ENCODE measurements around the gene POLR2I. TPM values are rescaled to one million over a fixed set of nuclear protein-coding genes. Genes with fewer than 3 reads are reported as not detected.

The POLR2I gene
- total RNA-seq, 1 donor from 2014 or later, result 58.5 TPM

DNA sequence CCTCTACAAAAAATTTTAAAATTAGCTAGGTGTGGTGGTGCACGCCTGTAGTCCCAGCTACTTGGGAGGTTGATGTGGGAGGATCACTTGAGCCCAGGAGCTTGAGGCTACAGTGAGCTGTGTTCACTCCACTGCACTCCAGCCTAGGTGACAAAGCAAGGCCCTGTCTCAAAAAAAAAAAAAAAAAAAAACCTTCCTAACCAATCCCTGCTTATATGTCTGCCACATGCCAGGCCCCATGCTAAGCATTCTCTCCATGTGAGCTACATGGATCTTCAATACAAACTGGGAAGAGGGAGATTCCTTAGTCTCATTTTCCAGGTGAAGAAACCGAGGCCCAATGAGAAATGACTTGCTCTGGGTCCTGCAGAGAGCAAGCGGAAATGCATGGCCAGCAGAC is 6.0 kb downstream of the POLR2I start:
- no peaks in the 10 kb centered on the region for H3K36me3 ChIP-seq (ENCODE audit: control insufficient read depth, insufficient read depth, low read length)
- no peaks in the 10 kb centered on the region for H3K27me3 ChIP-seq (ENCODE audit: control insufficient read depth, insufficient read depth, low read length)
- DNase-seq (ENCODE audit: low read depth), result no peak
- no peak overlapping the region for H3K4me3 ChIP-seq (ENCODE audit: low read depth, low read length)
- TF ChIP-seq, protein P1, sequence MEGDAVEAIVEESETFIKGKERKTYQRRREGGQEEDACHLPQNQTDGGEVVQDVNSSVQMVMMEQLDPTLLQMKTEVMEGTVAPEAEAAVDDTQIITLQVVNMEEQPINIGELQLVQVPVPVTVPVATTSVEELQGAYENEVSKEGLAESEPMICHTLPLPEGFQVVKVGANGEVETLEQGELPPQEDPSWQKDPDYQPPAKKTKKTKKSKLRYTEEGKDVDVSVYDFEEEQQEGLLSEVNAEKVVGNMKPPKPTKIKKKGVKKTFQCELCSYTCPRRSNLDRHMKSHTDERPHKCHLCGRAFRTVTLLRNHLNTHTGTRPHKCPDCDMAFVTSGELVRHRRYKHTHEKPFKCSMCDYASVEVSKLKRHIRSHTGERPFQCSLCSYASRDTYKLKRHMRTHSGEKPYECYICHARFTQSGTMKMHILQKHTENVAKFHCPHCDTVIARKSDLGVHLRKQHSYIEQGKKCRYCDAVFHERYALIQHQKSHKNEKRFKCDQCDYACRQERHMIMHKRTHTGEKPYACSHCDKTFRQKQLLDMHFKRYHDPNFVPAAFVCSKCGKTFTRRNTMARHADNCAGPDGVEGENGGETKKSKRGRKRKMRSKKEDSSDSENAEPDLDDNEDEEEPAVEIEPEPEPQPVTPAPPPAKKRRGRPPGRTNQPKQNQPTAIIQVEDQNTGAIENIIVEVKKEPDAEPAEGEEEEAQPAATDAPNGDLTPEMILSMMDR (IDR thresholded peaks at IDR 0.05; ENCODE audit: insufficient read depth, low read length, poor library complexity, severe bottlenecking), result no peak

- H3K36me3 ChIP-seq (ENCODE audit: control insufficient read depth, insufficient read depth, low read length), result no peaks in the 10 kb centered on the region
- TF ChIP-seq, protein P1 (IDR thresholded peaks at IDR 0.05; ENCODE audit: insufficient read depth, low read length, poor library complexity, severe bottlenecking), result no peak
- no peak for DNase-seq (ENCODE audit: low read depth)
- no peaks in the 10 kb centered on the region for H3K27me3 ChIP-seq (ENCODE audit: control insufficient read depth, insufficient read depth, low read length)
- no peak overlapping the region for H3K4me3 ChIP-seq (ENCODE audit: low read depth, low read length)
Observed at GRCh38 chr19:36106991-36107390, 7.7 kb downstream of the POLR2I start.

GRCh38 chr19:36106441-36106840 is 8.2 kb downstream of the POLR2I start:
- no peaks in the 10 kb centered on the region for H3K36me3 ChIP-seq (ENCODE audit: control insufficient read depth, insufficient read depth, low read length)
- TF ChIP-seq, protein P1 (IDR thresholded peaks at IDR 0.05; ENCODE audit: insufficient read depth, low read length, poor library complexity, severe bottlenecking), result no peak
- no peak for DNase-seq (ENCODE audit: low read depth)
- H3K27me3 ChIP-seq (ENCODE audit: control insufficient read depth, insufficient read depth, low read length), result no peaks in the 10 kb centered on the region
- no peak overlapping the region for H3K4me3 ChIP-seq (ENCODE audit: low read depth, low read length)

DNA sequence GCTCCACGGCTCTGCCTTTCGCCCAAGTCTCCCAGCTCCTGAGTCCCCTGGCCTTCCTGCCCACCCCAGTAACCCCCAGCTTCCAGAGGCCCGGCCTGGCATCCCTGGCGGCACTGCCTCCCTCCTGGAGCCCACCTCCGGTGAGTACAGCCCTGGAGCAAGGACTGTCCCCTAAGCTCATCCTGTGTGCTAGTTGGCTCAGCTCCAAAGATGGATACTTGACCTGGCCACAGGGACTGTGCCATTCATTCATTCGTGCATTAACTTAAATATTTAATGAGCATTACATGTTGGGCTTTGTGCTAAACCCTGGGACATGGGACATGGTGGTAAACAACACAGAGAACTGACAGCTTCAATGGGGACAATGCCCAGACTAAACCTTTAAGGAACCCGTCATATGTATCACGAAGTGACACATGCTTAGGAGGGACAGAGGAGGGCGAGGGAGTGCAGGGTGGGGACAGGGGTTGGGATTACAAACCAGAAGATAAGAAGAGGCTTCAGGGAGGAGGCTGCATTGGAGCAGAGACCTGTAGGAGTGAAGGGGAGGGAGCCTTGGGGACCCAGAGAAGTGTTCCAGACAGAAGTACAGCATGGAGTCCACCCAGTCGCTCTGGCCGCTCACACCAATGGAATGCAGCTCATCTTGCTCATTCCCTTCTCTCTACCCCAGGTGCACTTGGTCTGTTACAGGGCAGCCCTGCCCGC is 10.7 kb downstream of the POLR2I start:
- H3K36me3 ChIP-seq (ENCODE audit: control insufficient read depth, insufficient read depth, low read length), result no peaks in the 10 kb centered on the region
- DNase-seq (ENCODE audit: low read depth), result no peak
- TF ChIP-seq, protein P1 (IDR thresholded peaks at IDR 0.05; ENCODE audit: insufficient read depth, low read length, poor library complexity, severe bottlenecking), result no peak

DNA sequence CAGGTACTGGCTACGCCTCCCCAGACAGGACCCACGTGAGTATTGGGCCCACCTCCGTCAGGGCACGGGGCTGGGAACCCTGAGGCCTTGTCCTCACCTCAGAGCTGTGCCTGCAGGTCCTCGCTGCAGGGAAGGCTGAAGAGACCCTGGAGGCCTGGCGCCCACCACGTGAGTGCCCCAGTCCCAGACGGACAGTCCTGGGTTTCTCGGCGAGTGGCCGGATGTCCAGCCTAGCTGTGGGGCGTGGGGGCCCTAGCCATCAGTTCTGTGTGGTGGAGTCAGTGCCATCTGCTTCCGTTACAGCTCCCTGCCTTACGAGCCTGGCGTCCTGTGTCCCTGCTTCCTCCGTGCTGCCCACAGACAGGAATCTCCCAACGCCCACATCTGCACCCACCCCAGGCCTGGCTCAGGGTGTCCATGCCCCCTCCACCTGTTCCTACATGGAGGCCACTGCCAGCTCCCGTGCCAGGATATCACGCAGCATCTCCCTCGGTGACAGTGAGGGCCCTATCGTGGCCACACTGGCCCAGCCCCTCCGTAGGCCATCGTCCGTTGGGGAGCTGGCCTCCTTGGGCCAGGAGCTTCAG is 11.5 kb downstream of the POLR2I start:
- TF ChIP-seq, protein P1 (IDR thresholded peaks at IDR 0.05; ENCODE audit: insufficient read depth, low read length, poor library complexity, severe bottlenecking), result no peak
- no peaks in the 10 kb centered on the region for H3K27me3 ChIP-seq (ENCODE audit: control insufficient read depth, insufficient read depth, low read length)
- no peaks in the 10 kb centered on the region for H3K36me3 ChIP-seq (ENCODE audit: control insufficient read depth, insufficient read depth, low read length)
- no peak overlapping the region for H3K4me3 ChIP-seq (ENCODE audit: low read depth, low read length)
- no peak for DNase-seq (ENCODE audit: low read depth)

More for the DNA sequence above, 10.7 kb downstream of the POLR2I start:
- H3K4me3 ChIP-seq (ENCODE audit: low read depth, low read length), result no peak overlapping the region
- no peaks in the 10 kb centered on the region for H3K27me3 ChIP-seq (ENCODE audit: control insufficient read depth, insufficient read depth, low read length)
